Measurements from ENCODE around the gene GPRIN3.
"Not testable (repeated sequence)": the region's sequence is repeated elsewhere in the genome, so short reads cannot be mapped to it uniquely, and the experiment has no call there.

Gene GPRIN3

GRCh38 chr4:89212666-89213381, 94.8 kb downstream of the GPRIN3 start:
- FAIRE-seq = no peak

- no peak for FAIRE-seq
Measured at GRCh38 chr4:89204624-89205023, 103.0 kb downstream of the GPRIN3 start.

DNA sequence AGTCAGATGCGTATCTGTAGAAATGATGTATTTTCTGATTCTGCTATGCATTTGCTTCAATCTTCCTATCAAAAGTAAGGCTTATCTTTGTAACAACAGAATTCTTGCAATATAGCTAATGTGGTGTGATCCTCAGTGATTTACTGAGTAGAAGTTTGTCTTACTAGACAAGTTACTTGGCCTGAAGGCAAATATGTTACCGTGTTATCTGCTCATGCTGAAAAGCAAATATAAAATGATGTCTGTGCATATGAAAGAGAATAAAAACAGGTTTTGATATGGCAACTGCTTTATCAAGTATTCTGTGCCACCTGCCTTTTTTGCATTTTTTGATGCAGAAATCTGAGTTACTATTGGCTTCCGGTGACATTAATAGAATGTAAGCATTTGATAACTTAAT, 103.7 kb downstream of the GPRIN3 start:
- no peak for FAIRE-seq

GRCh38 chr4:89199394-89199793, 108.2 kb downstream of the GPRIN3 start:
- FAIRE-seq = not testable (repeated sequence)

DNA sequence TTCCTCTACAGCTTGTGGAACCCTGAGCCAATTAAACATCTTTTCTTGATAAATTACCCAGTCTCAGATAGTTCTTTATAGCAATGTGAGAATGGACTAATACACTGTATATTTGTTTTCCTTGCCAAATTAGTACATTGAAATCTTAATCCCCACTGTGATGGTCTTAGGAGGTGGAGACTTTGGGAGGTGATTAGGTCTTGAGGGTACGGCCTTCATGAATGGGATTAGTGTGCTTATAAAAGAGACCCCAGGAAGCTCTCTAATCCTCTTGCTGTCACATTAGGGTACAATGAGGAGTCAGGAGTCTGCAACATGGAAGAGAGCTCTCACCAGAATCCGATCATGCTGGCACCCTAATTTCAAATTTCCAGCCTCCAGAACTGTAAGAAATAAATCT, 109.7 kb downstream of the GPRIN3 start:
- no peak for FAIRE-seq

- no peak for FAIRE-seq
Measured at GRCh38 chr4:89196745-89197144, 110.9 kb downstream of the GPRIN3 start.

- FAIRE-seq = no peak
Measured at GRCh38 chr4:89196056-89196674, 111.4 kb downstream of the GPRIN3 start.

DNA sequence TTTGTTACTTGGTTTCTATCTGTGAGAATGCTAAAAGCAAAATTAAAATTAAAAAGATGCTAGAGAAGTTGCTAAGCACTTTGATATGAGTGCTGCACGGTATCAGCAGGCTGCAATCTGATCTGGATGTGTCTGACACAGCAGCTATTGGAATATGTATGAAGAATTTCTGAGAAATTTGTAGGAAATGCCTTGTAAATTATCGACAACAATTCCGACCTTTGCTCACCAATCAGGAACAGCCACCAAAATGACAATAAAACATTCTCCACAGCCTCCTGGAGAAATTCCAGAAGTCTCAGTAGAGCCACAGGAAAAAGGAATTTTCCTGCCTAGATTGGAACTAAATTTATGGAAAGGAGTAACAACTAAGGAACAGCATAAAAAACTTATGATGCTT, 113.8 kb downstream of the GPRIN3 start:
- FAIRE-seq = no peak
